Activated CD4-positive, CD25-positive, alpha-beta regulatory T cell treated with anti-CD3 and anti-CD28 coated beads, Interleukin-2, amount 50 U/mL, for 16 hours (primary cell): ENCODE data around the gene VPS37C.

ENCODE experiments used
- DNase-seq: peaks from one replicate; pipeline ENCODE4 v3.0.0-alpha.2; 2020; ENCODE audit warnings: low read depth, low spot score

Gene VPS37C

GRCh38 chr11:61154528-61154927 is 6.7 kb downstream of the VPS37C start:
- DNase-seq: no peak

- no peak for DNase-seq
Measured at GRCh38 chr11:61153593-61154095, 7.6 kb downstream of the VPS37C start.

GRCh38 chr11:61152816-61153592 is 8.2 kb downstream of the VPS37C start:
- no peak for DNase-seq

- DNase-seq: no peak
Measured at GRCh38 chr11:61151545-61152252, 9.5 kb downstream of the VPS37C start.

GRCh38 chr11:61150706-61151544 is 10.3 kb downstream of the VPS37C start:
- no peak for DNase-seq

GRCh38 chr11:61149624-61150615 is 11.3 kb downstream of the VPS37C start:
- DNase-seq: no peak

- DNase-seq: no peak
Measured at GRCh38 chr11:61147791-61148620, 13.2 kb downstream of the VPS37C start.

- no peak for DNase-seq
Measured at GRCh38 chr11:61147271-61147670, 14.0 kb downstream of the VPS37C start.

GRCh38 chr11:61146416-61146815 is 14.8 kb downstream of the VPS37C start:
- no peak for DNase-seq

GRCh38 chr11:61145228-61146005 is 15.8 kb downstream of the VPS37C start:
- no peak for DNase-seq

- no peak for DNase-seq
Measured at GRCh38 chr11:61144511-61145179, 16.6 kb downstream of the VPS37C start.

GRCh38 chr11:61142424-61142823 is 18.8 kb downstream of the VPS37C start:
- no peak for DNase-seq

- no peak for DNase-seq
Measured at GRCh38 chr11:61141601-61142028, 19.6 kb downstream of the VPS37C start.

- no peak for DNase-seq
Measured at GRCh38 chr11:61140416-61140815, 20.8 kb downstream of the VPS37C start.

GRCh38 chr11:61139387-61139786 is 21.8 kb downstream of the VPS37C start:
- no peak for DNase-seq

GRCh38 chr11:61138935-61139334 is 22.3 kb downstream of the VPS37C start:
- no peak for DNase-seq

GRCh38 chr11:61134801-61135257 is 26.4 kb downstream of the VPS37C start:
- no peak for DNase-seq

- no peak for DNase-seq
Measured at GRCh38 chr11:61133956-61134662, 27.1 kb downstream of the VPS37C start.
